NCI-H2107 (cell line): Measurements from ENCODE around the gene SETDB1.

ENCODE experiments used
- DNase-seq: peaks from one replicate; lab custom pipeline; 2025; lab: John Stamatoyannopoulos, UW

SETDB1 gene

DNA sequence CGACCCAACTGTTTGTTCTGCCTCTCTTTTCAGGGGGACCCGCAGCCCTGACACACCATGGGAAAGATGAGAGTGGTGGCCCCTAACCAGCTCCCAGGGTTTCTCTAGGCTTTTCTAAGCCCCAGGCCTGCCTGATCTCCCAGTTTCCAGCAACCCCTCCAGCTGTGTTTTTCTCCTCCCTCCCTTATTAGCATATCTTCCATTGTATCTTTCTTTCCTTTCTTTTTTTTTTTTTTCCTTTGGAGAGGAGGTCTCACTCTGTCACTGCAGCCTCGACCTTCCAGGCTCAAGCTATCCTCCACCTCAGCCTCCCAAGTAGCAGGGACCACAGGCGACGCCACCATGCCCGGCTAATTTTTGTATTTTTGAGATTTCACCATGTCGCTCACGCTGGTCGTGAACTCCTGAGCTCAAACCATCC is 50.2 kb downstream of the SETDB1 start:
- no peak for DNase-seq

DNA sequence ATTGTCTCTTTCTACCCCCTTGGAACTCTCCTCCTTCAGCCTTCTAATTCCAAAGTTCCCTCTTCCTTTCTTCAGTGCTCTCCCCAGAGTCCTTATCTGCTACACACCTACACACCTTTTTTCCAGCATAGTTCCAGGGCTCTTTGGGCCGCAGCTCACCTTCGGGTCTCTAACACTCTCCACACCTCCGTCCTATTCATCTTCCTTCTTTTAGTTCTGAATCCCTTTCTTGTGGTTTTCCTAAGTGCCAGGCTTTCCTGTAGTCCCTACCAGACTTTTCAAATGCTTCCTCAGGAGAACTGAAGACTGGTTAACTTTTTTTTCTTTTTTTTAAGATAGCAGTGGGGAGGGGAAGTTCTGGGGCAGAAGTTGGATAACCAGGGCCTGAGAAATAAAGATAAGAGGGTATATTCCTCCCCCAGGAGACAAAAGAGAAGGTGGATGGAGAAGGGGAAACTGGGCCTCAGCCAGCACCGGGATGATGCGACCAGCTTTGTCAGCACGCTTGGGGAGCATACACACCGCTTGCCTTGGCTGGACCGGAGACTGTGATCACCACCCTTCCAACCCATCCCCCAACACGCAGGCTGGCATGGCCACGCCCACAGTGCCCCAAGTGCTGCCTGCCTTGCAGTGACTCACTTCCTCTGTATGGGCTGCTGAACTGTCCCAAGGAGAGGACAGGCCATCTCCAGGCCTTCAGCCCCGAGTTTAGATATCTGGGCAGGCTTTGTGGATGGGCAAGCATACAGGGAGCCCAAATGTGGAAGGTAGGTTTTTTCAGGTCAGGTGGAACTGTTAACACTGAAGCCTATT is 50.9 kb downstream of the SETDB1 start:
- DNase-seq = no peak

GRCh38 chr1:150979092-150980056 is 53.2 kb downstream of the SETDB1 start:
- peak; percentile 82 for DNase-seq

DNA sequence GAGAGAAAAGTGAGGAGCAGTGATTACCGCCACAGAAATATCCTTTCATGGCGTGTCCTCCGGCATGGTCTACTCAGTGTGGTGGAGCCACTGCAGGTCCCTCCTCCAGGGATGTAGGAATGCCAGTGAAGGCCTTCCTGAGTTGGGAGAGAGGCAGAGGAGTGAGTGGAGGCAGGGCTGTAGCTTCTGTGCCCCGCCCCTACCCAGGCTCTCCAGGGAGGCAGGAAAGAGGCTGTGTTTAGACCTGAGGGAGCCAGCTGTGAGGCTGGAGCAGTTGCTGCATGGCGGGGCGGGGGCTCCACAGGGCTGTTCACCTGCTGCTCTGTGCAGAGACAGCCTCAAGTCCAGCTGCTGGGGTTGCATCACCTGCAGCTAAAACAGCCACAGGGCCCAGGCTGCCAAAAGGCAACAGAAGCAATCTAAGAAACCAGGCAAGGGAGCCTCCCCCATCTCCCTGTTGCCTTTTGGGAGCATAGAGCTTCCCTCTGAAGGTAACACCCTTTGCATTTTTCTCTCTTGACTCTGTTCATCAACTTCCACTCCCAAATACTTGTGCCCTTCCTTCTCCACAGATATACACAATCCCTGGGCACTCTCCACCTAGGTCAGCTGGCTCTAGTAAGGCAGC is 55.1 kb downstream of the SETDB1 start:
- peak; percentile 80 for DNase-seq

GRCh38 chr1:150981805-150982712 is 55.9 kb downstream of the SETDB1 start, which contains the start of gene ANXA9:
Gene ANXA9 (plus strand): TSS chr1:150982292. CDS start chr1:150983106, 814 bp downstream.
- no peak for DNase-seq

- DNase-seq = no peak
Measured at GRCh38 chr1:150985179-150985825, 59.1 kb downstream of the SETDB1 start.

DNA sequence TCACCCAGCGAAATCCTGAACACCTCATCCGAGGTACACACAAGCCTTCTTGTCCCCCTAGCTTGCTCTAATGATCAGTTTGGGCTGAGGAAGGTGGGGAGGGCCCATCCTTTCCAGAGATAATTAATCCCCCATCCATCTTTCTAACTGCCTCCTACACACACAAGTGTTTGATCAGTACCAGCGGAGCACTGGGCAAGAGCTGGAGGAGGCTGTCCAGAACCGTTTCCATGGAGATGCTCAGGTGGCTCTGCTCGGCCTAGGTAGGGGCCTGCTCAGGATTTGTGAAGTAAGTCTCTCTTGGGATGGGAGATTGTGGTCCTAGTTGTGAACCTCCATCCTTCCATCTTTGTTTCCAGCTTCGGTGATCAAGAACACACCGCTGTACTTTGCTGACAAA is 61.8 kb downstream of the SETDB1 start:
- no peak for DNase-seq

GRCh38 chr1:150992626-150993025 is 66.5 kb downstream of the SETDB1 start:
- DNase-seq = no peak

DNA sequence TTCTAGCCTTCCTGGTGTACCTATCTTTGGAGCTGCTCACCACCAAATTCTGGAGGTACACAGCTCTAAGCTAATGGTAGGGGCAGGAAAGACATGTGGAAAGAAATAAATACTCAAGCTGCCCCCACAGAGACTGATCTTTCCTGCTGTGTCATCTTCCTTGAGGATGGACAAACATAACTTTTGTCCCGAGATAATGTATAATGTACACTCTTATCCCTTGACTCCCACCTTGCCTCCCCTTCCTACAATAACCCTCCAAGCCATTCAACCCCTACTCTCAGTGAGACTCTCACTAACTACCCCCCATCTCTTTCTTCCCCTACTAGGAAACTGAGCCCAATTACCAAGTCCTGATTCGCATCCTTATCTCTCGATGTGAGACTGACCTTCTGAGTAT is 68.1 kb downstream of the SETDB1 start:
- DNase-seq = no peak

DNA sequence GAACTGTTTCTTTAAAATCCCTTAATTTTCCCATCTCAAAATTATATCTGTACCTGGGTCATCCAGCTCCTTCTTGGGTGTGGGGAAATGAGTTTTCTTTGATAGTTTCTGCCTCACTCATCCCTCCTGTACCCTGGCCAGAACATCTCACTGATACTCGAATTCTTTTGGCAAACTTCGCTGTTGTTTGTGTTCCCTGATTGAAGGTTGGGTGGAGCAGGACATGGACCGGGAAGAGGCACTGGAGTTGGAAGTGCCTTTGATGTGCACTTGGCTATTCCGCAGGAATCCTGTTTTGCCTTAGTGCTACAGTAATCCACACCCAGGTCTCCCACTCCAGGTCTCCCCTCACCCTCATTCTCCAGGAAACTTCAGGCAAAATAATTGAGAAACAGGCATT is 69.3 kb downstream of the SETDB1 start:
- DNase-seq = no peak

DNA sequence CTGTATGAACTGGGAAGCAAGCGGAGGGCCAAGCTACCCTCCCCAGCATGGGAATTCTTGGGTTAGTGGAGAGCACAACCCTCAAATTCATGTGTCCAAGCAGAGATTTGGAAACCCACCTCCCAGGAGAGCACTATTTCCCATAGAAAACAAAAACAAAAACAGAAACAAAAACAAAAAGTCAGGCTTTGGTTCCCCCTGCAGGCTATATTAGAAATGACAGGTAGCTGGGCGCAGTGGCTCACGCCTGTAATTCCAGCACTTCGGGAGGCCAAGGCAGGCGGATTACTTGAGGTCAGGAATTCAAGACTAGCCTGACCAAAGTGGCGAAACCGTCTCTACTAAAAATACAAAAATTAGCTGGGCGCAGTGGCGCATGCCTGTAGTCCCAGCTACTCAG is 69.7 kb downstream of the SETDB1 start:
- DNase-seq = no peak

DNA sequence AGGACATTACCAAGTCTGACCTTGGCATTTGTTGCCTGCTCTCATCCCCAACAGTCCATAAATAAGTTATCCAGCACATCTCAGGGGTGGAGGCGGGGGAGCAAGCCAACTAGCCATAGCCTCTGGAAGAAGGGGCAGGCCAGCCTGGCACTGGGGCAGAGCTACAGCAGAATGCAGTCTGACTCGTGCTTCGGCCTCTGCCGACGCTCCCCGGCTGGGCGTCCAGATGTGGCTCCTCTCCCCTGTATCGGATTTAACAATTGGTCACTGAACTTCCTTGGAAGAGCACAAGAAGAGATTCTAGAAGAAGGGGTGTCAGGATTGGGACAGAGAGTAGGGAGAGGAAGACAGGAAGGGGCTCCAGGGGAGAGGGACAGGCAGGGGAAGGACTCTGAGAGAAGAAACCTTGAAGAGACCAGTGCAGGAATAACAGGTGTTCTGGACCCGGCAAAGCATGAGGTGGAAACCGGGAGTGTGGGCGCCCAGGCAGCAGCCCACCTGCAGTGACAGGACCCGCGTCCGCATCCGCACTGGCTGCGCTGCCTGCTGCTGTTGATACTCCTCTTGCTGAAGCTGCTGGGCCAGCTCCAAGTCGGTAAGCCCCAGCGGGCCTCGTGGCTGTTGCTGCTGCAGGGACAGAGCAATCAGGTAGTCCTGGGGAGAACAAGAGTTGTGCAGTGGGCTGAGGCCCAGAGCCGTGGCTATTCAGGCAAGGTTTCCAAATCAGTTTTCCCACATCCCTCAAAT is 71.1 kb downstream of the SETDB1 start:
- no peak for DNase-seq

- DNase-seq = no peak
Measured at GRCh38 chr1:150997949-150998348, 71.8 kb downstream of the SETDB1 start.

DNA sequence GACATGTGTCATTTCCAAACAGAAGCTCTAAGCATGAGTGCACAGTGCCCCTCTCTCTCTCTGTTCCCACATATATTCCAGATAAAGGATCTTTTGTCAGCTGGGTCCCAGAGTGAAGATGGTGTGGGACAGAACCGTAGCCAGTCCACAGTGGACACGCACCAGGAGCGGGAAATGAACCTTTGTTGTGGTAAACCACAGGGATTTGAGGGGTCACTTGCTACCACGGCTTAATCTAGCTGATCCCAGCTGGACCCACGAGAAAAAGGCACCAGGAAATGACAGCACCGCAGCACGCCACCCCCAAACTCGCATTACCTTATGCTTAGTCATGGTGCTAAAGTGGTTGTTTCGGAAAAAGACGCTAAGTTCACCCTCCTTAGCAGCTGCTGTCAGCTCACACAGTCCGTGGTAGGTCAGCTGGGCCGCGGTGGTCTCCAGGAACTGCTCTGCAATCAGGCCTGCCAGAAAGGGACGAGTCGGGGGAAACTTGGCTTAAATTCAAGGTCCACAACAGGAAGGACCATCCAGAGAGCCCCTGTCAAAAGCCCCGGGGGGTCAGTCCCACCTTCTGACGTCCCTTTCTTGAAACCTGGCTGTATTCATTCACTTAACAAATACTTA is 73.0 kb downstream of the SETDB1 start:
- DNase-seq = no peak

DNA sequence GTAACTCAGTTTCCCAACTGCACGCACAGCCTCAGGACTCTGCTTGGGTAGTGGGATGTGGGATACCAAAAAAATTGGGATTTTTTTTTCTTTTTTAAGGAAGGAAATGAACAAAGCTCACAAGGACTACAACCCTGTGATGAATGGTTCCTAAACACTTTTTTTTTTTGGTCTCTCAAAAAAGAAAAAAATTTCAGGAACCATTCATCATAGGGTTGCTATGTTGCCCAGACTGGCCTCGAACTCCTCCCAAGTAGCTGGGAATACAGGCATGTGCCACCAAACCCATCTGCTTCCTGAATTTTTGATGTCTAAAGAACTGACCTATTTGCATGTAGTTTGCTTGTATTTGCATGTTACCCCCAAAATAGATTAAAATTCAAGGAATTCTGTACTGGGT is 73.8 kb downstream of the SETDB1 start:
- DNase-seq = no peak

- DNase-seq = no peak
Measured at GRCh38 chr1:151000408-151000807, 74.2 kb downstream of the SETDB1 start.

DNA sequence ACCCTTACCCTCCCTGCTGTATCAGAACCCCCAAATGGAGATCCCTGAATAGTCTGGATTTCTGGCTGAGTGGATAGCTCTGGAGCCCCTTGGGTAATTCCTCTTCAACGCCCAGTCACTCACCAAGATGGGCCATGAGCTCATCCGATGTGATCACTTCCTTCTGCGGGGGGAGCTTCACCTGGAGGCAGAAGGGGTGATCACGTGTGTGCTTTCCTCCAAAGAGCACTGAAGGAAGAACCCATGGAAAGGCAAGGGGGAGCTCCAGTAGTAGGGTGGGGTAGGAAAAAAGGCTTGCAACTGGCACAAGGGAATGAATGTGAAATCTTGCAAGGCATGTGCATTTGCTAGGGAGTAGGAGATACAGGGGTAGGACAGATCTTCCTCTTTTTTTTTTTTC is 75.4 kb downstream of the SETDB1 start:
- DNase-seq = no peak

DNA sequence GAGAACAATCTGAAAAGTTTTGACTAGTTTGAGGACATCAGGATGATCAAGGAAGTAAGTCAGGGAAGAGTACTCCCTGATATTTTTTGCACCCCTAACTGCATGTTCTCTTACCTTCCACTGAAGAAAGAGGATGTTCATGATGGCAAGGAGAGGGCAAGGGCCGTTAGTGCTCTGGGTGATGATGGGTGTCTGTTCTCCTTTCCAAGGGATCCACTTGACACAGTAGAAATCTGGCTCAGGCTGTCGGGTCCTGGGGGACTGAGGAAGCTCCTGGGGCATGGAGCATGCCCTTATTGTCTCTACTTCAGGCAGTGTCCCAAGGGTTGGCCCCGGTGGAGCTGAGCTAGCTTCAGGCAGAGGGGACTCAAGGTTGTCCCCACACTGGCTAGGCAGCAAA is 75.9 kb downstream of the SETDB1 start:
- DNase-seq = no peak

- DNase-seq = no peak
Measured at GRCh38 chr1:151002611-151003010, 76.4 kb downstream of the SETDB1 start.

GRCh38 chr1:151003180-151003579 is 77.0 kb downstream of the SETDB1 start:
- DNase-seq = no peak
